Ishikawa (cell line): ENCODE results near the gene SCO1.
A peak's percentile ranks its signal among the peaks of the same experiment; 100 is the strongest.

Experiments used
- CEBPB ChIP-seq: IDR thresholded peaks from 2 replicates; pipeline ENCODE4 v1.6.1; 2012
- CREB1 ChIP-seq: IDR thresholded peaks from 2 replicates; pipeline ENCODE4 v1.6.1; 2012; ENCODE audit warnings: low read depth
- EGR1 ChIP-seq: IDR thresholded peaks from 2 replicates; pipeline ENCODE4 v1.6.1; 2012
- EP300 ChIP-seq: IDR thresholded peaks from 2 replicates; pipeline ENCODE4 v1.6.1; 2012; ENCODE audit warnings: borderline replicate concordance
- FOXM1 ChIP-seq: IDR thresholded peaks from 2 replicates; pipeline ENCODE4 v1.6.1; 2012; ENCODE audit warnings: low read depth, borderline replicate concordance
- MAX ChIP-seq: IDR thresholded peaks from 2 replicates; pipeline ENCODE4 v1.6.1; 2012
- NFIC ChIP-seq: IDR thresholded peaks from 2 replicates; pipeline ENCODE4 v1.6.1; 2012
- RAD21 ChIP-seq: IDR thresholded peaks from 2 replicates; pipeline ENCODE4 v1.6.1; 2012; ENCODE audit warnings: low read depth
- REST ChIP-seq: IDR thresholded peaks from 2 replicates; pipeline ENCODE4 v1.6.1; 2012; ENCODE audit warnings: low read depth, mild to moderate bottlenecking
- TAF1 ChIP-seq: IDR thresholded peaks from 2 replicates; pipeline ENCODE4 v1.6.1; 2012; ENCODE audit warnings: low read depth, mild to moderate bottlenecking
- TCF12 ChIP-seq: IDR thresholded peaks from 2 replicates; pipeline ENCODE4 v1.6.1; 2012; ENCODE audit warnings: low read depth
- TEAD4 ChIP-seq: IDR thresholded peaks from 2 replicates; pipeline ENCODE4 v1.6.1; 2012
- USF1 ChIP-seq: IDR thresholded peaks from 2 replicates; pipeline ENCODE4 v1.6.1; 2012
- YY1 ChIP-seq: IDR thresholded peaks from 2 replicates; pipeline ENCODE4 v1.6.1; 2012; ENCODE audit warnings: low read depth
- ZBTB7A ChIP-seq: IDR thresholded peaks from 2 replicates; pipeline ENCODE4 v1.6.1; 2012; ENCODE audit warnings: low read depth

Gene SCO1

GRCh38 chr17:10697092-10698081 lies at the start of gene SCO1, which contains the start of gene ADPRM:
SCO1 (minus strand) TSS chr17:10697533; CDS start chr17:10697507, 26 bp downstream.
ADPRM (plus strand) TSS chr17:10697594; CDS start chr17:10704927, 7,333 bp downstream.
- TF ChIP-seq EGR1 = no peak
- TF ChIP-seq REST = no peak
- TF ChIP-seq NFIC = no peak
- peak; percentile 80 for TF ChIP-seq MAX
- TF ChIP-seq EP300 = no peak
- no peak for TF ChIP-seq FOXM1
- TF ChIP-seq CREB1 = no peak
- TF ChIP-seq RAD21 = no peak
- TF ChIP-seq USF1 = peak; percentile 5; the same call in 1 of the 2 replicates
- peak; percentile 89 for TF ChIP-seq ZBTB7A
- peak; percentile 93 for TF ChIP-seq TAF1
- no peak for TF ChIP-seq TEAD4
- TF ChIP-seq CEBPB = no peak
- TF ChIP-seq TCF12 = peak; percentile 54
- peak; percentile 82 for TF ChIP-seq YY1

GRCh38 chr17:10745231-10745630 lies 47.9 kb upstream of the SCO1 start:
- no peak for TF ChIP-seq EGR1
- no peak for TF ChIP-seq MAX
- TF ChIP-seq NFIC = no peak
- no peak for TF ChIP-seq FOXM1
- TF ChIP-seq TEAD4 = no peak
- TF ChIP-seq USF1 = no peak
- TF ChIP-seq YY1 = no peak
- TF ChIP-seq CEBPB = no peak
- no peak for TF ChIP-seq RAD21
- TF ChIP-seq ZBTB7A = no peak
- no peak for TF ChIP-seq TAF1
- TF ChIP-seq EP300 = no peak
- TF ChIP-seq REST = no peak
- no peak for TF ChIP-seq CREB1
- no peak for TF ChIP-seq TCF12

GRCh38 chr17:10744501-10745000 lies 47.2 kb upstream of the SCO1 start:
- TF ChIP-seq TCF12 (no peak), NFIC (no peak), EP300 (no peak), CEBPB (no peak), FOXM1 (no peak), RAD21 (no peak), TEAD4 (no peak), MAX (no peak), USF1 (no peak), ZBTB7A (no peak), REST (no peak), CREB1 (no peak), TAF1 (no peak), EGR1 (no peak), YY1 (no peak)
